Caco-2 (cell line): Measurements from ENCODE around the gene ABCA7. TPM values are rescaled to one million over a fixed set of nuclear protein-coding genes. Genes with fewer than 3 reads are reported as not detected.

Experiments used
- BruUV-seq: library from RNA; stranded (reverse); fragments of 400-500 nt; replicated peaks from 2 replicates; lab custom pipeline; 2021; lab: Mats Ljungman, UMichigan
- CTCF ChIA-PET: fragments of 300-600 bp; sonication (Branson Sonifier 250); formaldehyde crosslinking; loops from one replicate; lab custom pipeline; 2022; ENCODE audit warnings: antibody characterized with exemption; lab: Charles Lee
- POLR2A ChIA-PET: fragments of 300-600 bp; sonication (Branson Sonifier 250); formaldehyde crosslinking; loops from one replicate; lab custom pipeline; 2022; ENCODE audit warnings: antibody characterized with exemption; lab: Charles Lee
- DNase-seq, 2 experiments: peaks; one replicate each; pipeline versions ENCODE4 v3.0.0 to v3.0.0-alpha.2; 2020 to 2022
- H3K27me3 ChIP-seq: replicated peaks from 2 replicates; pipeline ENCODE4 v1.6.0; 2011; ENCODE audit warnings: low read length; ENCODE audit not compliant: control insufficient read depth, insufficient read depth
- H3K36me3 ChIP-seq: 2 replicates; pipeline ENCODE4 v1.5.1; 2011; ENCODE audit warnings: low read length; ENCODE audit not compliant: control insufficient read depth, insufficient read depth
- H3K4me1 ChIP-seq: fragments of 250-450 bp; sonication (Bioruptor Pico); 2 replicates; pipeline ENCODE4 v1.5.1; 2020; ENCODE audit warnings: mild to moderate bottlenecking
- H3K4me3 ChIP-seq: 2 replicates; pipeline ENCODE4 v1.5.1; 2011; ENCODE audit warnings: low read depth, mild to moderate bottlenecking, control low read depth, low read length
- H3K9me3 ChIP-seq: fragments of 250-450 bp; sonication (Bioruptor Pico); 2 replicates; pipeline ENCODE4 v1.5.1; 2020; ENCODE audit warnings: mild to moderate bottlenecking, moderate library complexity
- H3K27ac Mint-ChIP-seq: one replicate; pipeline ENCODE4 v1.8.0; 2022; ENCODE audit warnings: mixed read lengths; ENCODE audit not compliant: unreplicated experiment
- H3K27me3 Mint-ChIP-seq: one replicate; pipeline ENCODE4 v1.8.0; 2022; ENCODE audit warnings: mixed read lengths; ENCODE audit not compliant: insufficient read depth, unreplicated experiment
- H3K36me3 Mint-ChIP-seq: one replicate; pipeline ENCODE4 v1.8.0; 2022; ENCODE audit warnings: mild to moderate bottlenecking, mixed read lengths; ENCODE audit not compliant: insufficient read depth, unreplicated experiment
- H3K4me1 Mint-ChIP-seq: one replicate; pipeline ENCODE4 v1.8.0; 2022; ENCODE audit warnings: low read depth, mixed read lengths; ENCODE audit not compliant: unreplicated experiment
- H3K4me3 Mint-ChIP-seq: one replicate; pipeline ENCODE4 v1.8.0; 2022; ENCODE audit warnings: mild to moderate bottlenecking, moderate library complexity, mixed read lengths; ENCODE audit not compliant: unreplicated experiment
- H3K9me3 Mint-ChIP-seq: one replicate; pipeline ENCODE4 v1.8.0; 2022; ENCODE audit warnings: mixed read lengths; ENCODE audit not compliant: unreplicated experiment
- CTCF ChIP-seq, 2 experiments: fragments of 200-600 bp in 1 of 2; IDR thresholded peaks; 1 replicate in 1 of 2; 2 replicates in 1 of 2; pipeline versions ENCODE4 v1.5.1 to v1.8.0; 2011 to 2022; ENCODE audit warnings: antibody characterized with exemption in 1 of 2, control low read depth in 1 of 2, inconsistent platforms in 1 of 2, low read depth in 1 of 2, low read length in 1 of 2, mild to moderate bottlenecking in 1 of 2, moderate library complexity in 1 of 2; ENCODE audit not compliant: insufficient read depth in 1 of 2, severe bottlenecking in 1 of 2, unreplicated experiment in 1 of 2
- intact Hi-C: fragments of 100-400 bp; cut with micrococcal nuclease; formaldehyde crosslinking; loops from one replicate; pipeline ENCODE4 v1.10.0; 2022; ENCODE audit not compliant: unreplicated experiment
- total RNA-seq: library from RNA; stranded (reverse); gene quantifications from 2 replicates; pipeline ENCODE4 v1.2.3, GENCODE V29; 2022

The ABCA7 gene
- total RNA-seq, 1 experiment from 2014 or later: 45.9 TPM

GRCh38 chr19:1073063-1073955 lies 33.4 kb downstream of the ABCA7 start:
- Mint-ChIP-seq H3K27me3 (no peaks in the 10 kb centered on the region), H3K36me3 (peaks cover 53% of the 10 kb centered on the region), H3K9me3 (no peaks in the 10 kb centered on the region), H3K4me3 (no peak overlapping the region), H3K27ac (no peak overlapping the region), H3K4me1 (peaks cover 15% of the 10 kb centered on the region)
- Histone ChIP-seq H3K9me3 (no peaks in the 10 kb centered on the region), H3K4me3 (no peak overlapping the region), H3K36me3 (no peaks in the 10 kb centered on the region; the same call in 1 of the 2 replicates), H3K4me1 (peaks cover 9% of the 10 kb centered on the region; the same call in 1 of the 2 replicates), H3K27me3 (no peaks in the 10 kb centered on the region)
- DNase-seq: no peak
- no peak for TF ChIP-seq CTCF (IDR thresholded peaks at IDR 0.05; ENCODE audit: insufficient read depth in 1 of 2, low read depth in 1 of 2, low read length in 1 of 2, severe bottlenecking in 1 of 2, unreplicated experiment in 1 of 2)
- intact Hi-C loops: no loop called here
- ChIA-PET CTCF (no interaction called here), POLR2A (interaction anchor here (0.6 kb wide), 1 partner anchor 47 kb away, joined by 3 read pairs; the partner anchor contains the start of gene CNN2)
- no TSS peak for BruUV-seq

GRCh38 chr19:1073956-1074517 lies 34.1 kb downstream of the ABCA7 start:
- BruUV-seq: no TSS peak
- Mint-ChIP-seq H3K36me3 (peaks cover 46% of the 10 kb centered on the region), H3K9me3 (no peaks in the 10 kb centered on the region), H3K27me3 (no peaks in the 10 kb centered on the region), H3K4me3 (no peak overlapping the region), H3K4me1 (peaks cover 15% of the 10 kb centered on the region), H3K27ac (no peak overlapping the region)
- DNase-seq: no peak
- TF ChIP-seq CTCF (IDR thresholded peaks at IDR 0.05; ENCODE audit: insufficient read depth in 1 of 2, low read depth in 1 of 2, low read length in 1 of 2, severe bottlenecking in 1 of 2, unreplicated experiment in 1 of 2): no peak
- intact Hi-C loops: no loop called here
- Histone ChIP-seq H3K36me3 (no peaks in the 10 kb centered on the region; the same call in 1 of the 2 replicates), H3K27me3 (no peaks in the 10 kb centered on the region), H3K4me1 (peaks cover 9% of the 10 kb centered on the region; the same call in 1 of the 2 replicates), H3K9me3 (no peaks in the 10 kb centered on the region), H3K4me3 (no peak overlapping the region)
- ChIA-PET CTCF (no interaction called here), POLR2A (no interaction called here)

GRCh38 chr19:1074544-1075283 lies 34.8 kb downstream of the ABCA7 start:
- no TSS peak for BruUV-seq
- H3K9me3 ChIP-seq: no peaks in the 10 kb centered on the region
- Mint-ChIP-seq H3K36me3 (peaks cover 41% of the 10 kb centered on the region), H3K4me3 (no peak overlapping the region), H3K27me3 (no peaks in the 10 kb centered on the region), H3K4me1 (peaks cover 15% of the 10 kb centered on the region), H3K9me3 (no peaks in the 10 kb centered on the region), H3K27ac (peak overlapping the region; percentile 90)
- POLR2A ChIA-PET: interaction anchor here (1.5 kb wide), 1 partner anchor 10 kb away, joined by 13 read pairs; no protein-coding TSS in a partner anchor
- no peak overlapping the region for H3K4me3 ChIP-seq
- H3K27me3 ChIP-seq: no peaks in the 10 kb centered on the region
- intact Hi-C loops: loop anchor here (1.0 kb wide), 1 partner anchor 9 kb away; no protein-coding TSS in a partner anchor
- peaks cover 9% of the 10 kb centered on the region; the same call in 1 of the 2 replicates for H3K4me1 ChIP-seq
- no peak for TF ChIP-seq CTCF (IDR thresholded peaks at IDR 0.05; ENCODE audit: insufficient read depth in 1 of 2, low read depth in 1 of 2, low read length in 1 of 2, severe bottlenecking in 1 of 2, unreplicated experiment in 1 of 2)
- CTCF ChIA-PET: interaction anchor here (1.3 kb wide), 1 partner anchor 10 kb away, joined by 3 read pairs; no protein-coding TSS in a partner anchor
- DNase-seq: no peak
- H3K36me3 ChIP-seq: no peaks in the 10 kb centered on the region; the same call in 1 of the 2 replicates
